Activated naive CD4-positive, alpha-beta T cell treated with Interleukin-2 at 50 U/mL for 16 hours (primary cell): ENCODE data around the gene CSGALNACT2.

Source experiments
- DNase-seq: peaks from one replicate; pipeline ENCODE4 v3.0.0-alpha.2; 2020

CSGALNACT2 gene

DNA sequence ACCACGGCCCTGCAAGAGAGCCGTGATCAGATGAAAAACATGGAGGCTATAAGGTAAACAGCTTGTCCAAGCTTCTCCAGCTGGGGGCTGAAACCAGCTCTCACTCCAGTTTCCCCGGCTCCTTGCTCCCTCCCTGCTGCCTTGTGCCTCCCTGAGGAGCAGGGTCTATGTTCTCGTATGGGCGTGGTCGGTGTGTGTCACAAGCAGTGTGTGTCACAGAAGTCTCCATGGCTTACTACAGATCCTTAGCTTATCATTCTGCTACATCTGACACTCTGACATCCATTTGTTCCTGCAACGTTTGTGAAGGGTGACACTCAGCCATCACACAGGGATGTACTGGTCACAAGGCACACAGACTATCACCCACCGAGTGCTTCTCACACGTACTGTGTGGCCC is 54.6 kb downstream of the CSGALNACT2 start:
- no peak for DNase-seq

- no peak for DNase-seq
Measured at GRCh38 chr10:43193496-43194080, 55.3 kb downstream of the CSGALNACT2 start.

GRCh38 chr10:43194266-43194665 is 56.0 kb downstream of the CSGALNACT2 start:
- no peak for DNase-seq

DNA sequence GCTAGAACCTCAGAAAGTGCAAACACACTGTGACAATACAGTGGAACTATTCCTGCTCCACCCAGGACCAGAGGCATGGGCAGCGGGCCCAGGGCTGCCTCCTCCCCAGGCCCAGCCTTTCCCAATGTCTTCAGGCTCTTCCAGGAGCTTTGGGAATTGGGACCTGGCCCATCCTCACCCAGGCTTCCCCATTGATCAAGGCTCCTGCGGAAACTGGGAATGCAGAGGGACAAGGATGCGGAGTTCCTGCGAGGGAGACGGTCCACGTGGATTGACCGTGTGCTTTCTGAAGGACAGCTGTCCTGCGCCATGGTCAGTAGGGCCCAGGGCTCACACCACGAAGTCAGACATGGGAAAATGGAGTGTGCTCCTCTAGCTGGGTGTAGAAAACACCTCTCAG is 56.6 kb downstream of the CSGALNACT2 start:
- DNase-seq: no peak

DNA sequence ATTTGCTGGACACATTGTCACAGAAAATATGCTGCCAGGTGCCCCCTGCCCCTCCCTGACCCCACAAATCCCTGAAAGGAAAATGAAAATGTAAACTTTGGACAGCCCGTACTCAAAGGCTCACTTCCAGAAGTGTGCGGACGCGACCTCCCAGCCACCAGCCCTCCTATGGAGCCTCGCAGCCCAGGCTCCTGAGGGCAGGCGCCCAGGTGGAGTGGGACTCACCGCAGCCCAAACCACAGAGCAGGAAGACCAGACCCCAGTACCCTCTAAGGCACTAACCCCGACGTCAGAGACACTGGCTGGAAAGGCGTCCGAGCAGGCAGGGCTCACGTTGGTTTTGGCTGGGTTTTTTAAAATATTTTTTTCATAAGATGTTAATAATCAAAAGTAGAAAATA is 57.3 kb downstream of the CSGALNACT2 start:
- no peak for DNase-seq

- no peak for DNase-seq
Measured at GRCh38 chr10:43196131-43196980, 58.1 kb downstream of the CSGALNACT2 start.

DNA sequence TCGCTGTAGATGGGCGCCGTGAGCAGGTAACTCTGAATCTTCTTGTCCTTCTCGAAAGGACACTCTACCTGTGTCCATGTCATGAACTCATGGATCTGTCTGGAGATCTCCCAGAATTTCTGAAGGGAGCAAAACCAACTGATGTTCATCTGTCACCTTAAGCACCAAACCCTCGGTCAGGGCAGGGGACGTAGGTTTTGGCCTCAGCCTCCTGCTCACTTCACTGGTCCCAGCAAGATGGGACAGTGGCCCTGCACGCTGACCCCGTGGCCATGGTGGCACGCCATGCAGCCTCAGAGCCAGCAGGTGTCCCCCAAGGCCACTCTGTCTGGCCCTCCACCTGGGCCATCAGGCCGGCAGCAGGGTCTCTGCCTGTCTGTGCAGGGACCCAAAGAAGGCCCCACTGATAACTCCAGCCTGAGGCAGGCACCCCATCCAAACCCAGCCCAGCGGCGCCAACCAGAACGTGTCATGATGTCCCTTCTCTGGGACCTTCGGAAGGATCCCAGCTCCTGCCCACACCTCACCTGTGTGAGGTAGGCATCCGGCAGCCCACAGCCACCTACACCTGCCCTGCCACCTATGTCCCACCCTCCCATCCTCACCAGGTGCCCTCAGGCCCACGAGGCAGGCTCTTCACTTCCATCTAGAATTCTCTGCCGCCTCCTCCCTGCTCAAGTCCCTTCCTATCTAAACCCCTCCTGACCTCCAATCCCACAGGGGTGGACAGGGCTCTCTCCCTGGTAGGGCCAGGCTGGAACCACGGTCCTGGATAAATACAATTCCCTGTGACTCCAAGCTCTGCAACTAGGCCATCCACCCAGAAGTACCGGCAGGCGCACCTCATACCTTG is 59.0 kb downstream of the CSGALNACT2 start:
- DNase-seq: no peak

DNA sequence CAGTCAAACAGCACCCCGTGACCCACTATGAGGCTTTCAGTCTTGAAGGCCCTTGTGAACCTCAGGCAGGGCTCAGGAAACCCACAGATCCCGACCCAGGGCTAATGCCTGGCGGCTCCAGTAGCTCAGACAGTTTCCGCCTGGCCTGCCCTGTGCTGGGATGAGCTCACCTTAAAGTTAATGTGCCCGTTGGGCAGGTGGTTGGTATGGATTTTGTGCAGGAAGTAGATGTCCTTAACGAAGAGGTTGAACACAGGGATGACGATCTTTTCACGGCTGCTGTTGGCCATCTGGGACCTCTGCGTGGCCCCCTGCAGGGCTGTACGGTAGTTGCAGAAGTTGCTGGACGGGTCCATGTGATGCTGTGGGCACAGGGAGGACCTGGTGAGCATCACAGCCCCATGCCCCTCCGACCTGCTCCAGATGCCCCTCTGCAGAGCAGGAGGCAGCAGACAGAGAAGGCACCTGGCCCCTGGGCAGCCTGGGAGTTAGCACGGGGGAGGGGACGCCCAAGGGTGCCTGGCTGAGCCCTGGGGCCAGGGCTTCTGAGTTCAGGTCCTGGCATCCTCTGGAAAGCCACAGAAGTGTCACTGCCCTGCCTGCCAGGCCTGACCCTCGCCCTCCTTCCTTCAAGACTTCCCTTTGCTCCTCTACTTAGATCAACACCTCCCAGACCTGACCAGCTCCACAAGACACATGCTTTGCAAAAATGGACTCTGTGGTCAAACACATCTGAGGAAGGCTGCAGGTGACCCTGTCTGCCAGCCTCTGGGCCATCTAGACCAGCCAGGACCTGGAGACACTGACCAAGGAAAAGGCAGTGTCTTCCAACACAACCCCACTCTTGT is 59.8 kb downstream of the CSGALNACT2 start:
- DNase-seq: peak; percentile 21

GRCh38 chr10:43198682-43199005 is 60.4 kb downstream of the CSGALNACT2 start:
- no peak for DNase-seq

DNA sequence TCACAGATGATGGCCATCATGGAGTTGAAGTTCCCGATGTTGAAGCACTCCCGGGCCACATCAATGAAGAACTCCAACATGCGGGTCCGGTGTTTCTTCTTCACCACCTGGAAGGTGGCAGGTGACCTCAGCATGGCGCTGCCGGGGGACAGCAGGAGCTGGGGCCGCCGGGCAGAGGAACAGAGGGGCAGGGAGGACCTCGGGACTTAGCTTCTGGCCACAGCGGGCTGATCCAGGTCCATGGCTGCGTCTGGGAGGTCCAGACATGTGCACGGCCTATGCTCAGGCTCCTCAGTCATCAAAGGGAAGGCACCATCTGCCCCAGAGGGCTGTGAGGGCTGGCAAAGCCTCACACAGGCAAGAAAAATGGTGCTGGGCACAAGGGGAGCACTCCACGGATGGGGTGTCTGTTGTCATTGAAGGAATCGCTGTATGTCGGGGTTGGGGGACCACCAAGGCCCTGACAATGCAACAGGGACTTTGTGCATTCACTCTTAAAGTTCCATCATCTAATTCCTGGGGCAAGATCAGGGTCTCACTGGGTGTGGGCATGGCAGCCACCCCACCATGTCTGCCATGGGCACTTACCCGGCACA is 60.9 kb downstream of the CSGALNACT2 start:
- no peak for DNase-seq

GRCh38 chr10:43199684-43200537 is 61.7 kb downstream of the CSGALNACT2 start:
- no peak for DNase-seq

DNA sequence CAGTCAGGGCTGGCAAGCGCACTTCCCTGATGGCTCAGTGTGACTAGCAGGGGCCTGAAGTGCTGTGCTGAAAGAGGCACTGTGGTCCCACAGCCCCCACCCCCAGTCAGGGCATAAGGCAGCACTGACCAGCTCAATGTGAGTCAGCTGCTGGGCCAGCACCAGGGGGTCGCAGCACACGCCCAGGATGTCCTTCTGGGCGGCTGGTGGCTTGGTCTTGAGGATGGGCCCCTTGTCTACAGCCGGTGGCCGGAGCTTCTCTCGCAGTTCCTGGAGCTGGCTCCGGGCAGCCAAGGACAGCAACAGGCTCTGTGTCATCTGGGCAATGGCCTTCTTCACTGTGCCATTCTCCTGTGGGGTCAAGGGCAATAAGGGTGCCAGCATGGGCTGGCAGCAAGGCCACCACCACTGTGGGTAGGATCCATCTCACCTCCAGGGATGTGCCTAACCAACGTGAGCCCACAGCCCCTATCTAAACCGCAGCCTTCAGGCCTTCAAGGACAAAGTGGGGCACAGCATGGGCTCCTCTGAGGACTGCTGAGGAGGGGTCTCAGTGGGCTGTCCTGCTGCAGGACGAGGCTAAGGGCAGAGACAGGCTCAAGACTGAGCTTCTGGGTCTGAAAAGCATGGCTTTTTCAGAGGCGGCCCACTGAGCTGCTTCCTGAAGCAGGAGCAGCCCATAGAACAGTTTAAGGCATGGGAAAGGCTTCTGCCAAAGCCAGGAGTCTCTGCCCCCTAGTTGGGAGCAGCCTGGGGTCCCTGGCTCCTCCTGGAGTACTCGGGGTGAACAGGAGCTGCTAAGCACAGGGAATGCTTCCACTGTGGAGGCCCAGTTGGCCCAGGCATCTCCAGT is 62.5 kb downstream of the CSGALNACT2 start:
- no peak for DNase-seq

DNA sequence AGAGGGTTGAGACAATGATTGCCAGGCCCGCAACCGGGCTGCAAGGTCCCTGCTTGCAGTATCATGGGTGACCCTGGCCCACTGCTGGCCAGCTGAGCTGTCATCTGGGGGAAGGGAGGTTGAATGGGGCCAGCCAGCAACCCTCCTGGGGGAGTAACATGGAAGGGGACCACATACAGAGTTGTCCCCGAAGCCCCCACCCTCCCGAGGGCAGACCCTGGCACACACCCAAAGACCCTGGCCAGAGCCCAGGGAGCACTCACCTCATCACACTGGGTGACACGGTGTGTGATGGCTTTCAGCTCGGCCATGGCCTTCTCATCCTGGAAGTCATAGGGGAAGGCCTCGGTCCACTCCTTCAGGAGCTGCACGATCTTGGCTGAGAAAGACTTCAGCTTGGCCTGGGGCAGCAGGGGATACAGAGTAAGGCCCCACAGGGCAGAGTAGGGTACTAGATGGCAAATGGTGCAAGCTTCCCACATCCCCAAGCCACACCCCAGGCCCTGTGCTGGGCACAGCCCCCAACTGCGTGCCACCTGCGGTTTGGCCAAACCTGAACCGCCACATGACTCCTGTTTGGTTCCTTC is 63.4 kb downstream of the CSGALNACT2 start:
- DNase-seq: no peak

- DNase-seq: peak; percentile 61
Measured at GRCh38 chr10:43202224-43202656, 64.0 kb downstream of the CSGALNACT2 start.

DNA sequence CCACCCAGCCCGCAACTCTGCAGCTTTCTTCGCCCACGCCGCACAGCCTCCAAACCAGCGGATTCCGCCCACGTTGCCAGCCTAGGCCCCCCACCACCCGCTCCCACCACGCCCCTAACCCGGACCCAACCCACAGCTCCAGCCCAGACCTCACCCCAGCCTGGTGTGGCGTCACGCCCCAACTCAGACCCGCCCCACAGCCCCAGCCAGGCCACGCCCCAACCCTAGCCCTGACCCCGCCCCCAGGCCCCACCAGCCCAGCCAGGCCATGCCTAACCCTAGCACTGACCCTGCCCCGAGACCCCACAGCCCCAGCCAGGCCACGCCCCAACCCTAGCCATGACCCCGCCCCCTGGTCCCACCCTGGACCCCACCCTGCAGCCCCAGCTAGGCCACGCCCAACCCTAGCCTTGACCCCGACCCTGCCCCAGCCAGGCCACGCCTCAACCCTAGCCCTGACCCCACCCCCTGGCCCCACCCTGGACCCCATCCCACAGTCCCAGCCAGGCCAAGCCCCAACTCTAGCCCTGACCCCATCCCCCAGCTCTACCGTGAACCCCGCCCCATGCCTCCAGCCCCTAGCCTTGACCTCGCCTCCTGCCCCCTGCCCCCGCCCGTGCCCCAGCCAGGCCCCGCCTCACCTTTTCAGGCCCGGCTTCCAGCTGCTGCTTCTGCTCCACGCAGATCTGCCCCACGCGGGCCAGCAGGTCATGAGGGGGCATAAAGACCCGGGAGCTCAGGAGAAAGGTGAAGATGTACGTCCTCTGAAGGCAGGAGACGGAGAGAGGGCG is 64.6 kb downstream of the CSGALNACT2 start:
- DNase-seq: peak; percentile 41

GRCh38 chr10:43203448-43204041 is 65.3 kb downstream of the CSGALNACT2 start:
- DNase-seq: peak; percentile 26

GRCh38 chr10:43204042-43204942 is 66.0 kb downstream of the CSGALNACT2 start:
- no peak for DNase-seq
